CD4-positive, alpha-beta T cell treated with Interleukin-10 for 1 hour (primary cell): ENCODE results near the gene KAT2A.
"Not testable (repeated sequence)": the region's sequence is repeated elsewhere in the genome, so short reads cannot be mapped to it uniquely, and the experiment has no call there.

Experiments used
- DNase-seq: peaks from one replicate; pipeline ENCODE4 v3.0.0-alpha.2; 2020

KAT2A gene

DNA sequence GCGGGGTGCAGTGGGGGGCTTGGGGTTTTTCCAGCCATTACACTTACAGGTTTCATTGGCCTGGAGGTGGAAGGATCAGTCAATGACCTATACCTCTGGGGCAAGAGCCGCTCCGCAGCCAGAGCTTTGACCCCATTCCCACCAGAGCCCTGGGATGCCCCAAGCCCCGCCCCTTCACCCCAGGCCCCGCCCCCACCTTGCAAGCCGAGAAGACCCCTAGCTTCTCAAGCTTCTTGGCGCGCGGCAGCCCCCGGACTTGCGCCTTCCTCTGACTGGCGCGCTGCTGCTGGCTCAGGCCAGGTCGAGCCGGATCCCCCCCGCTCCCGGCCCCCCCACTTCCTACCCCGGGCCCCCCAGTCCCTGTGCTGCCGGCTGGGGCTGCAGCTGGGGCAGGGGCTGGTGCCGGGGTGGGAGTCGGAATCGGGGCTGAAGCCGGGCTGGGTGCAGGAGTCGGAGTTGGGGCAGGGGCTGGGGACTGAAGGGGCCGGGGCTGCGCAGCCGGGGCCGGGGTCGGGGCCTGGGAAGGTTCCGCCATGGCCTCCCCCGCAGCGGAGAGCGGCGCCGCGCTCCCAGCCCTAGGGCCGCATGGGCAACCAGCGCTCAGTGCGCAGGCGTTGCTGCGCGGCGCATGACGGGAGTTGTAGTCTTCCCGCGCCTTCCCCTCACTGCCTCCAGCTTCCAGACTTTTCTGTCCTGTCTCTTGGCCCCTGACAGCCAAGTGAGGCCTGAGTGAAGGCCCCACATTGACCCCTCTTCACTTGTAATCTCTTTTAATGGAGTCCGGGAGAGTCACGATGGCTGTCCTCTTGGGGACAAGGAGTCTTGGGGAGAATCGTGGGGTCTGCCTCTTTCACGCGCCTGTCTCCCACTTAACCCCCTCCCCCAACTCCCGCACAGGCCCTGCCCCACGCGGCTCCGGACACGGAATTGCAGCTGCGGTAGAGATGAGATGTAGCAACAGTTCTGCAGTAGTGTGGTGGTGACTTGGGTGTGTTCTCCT is at the start of gene KAT2A:
Gene KAT2A (minus strand): TSS at position 598 of the 1,000 bp plus-strand sequence. CDS start 63 bp downstream, at position 535.
- DNase-seq, result peak; percentile 79

DNA sequence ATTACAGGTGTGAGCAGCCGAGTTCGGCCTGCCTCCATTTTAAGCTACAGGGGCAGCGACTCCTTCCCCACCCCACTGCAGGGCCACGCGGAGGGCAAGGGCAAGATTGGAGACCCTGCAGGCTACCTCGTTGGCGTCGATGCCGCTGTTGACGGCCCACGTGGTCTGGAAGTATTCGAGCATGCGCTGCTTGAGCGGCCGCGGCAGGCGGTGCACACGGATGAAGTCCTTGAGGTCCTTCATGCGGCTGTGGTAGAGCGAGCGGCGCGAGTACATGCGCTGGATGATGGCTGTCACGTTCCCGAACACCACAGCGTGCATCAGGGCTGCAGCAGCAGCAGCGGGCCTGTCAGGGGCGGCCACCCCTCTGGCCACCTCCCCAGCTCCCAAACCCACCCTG is 48.2 kb upstream of the KAT2A start:
- no peak for DNase-seq

DNA sequence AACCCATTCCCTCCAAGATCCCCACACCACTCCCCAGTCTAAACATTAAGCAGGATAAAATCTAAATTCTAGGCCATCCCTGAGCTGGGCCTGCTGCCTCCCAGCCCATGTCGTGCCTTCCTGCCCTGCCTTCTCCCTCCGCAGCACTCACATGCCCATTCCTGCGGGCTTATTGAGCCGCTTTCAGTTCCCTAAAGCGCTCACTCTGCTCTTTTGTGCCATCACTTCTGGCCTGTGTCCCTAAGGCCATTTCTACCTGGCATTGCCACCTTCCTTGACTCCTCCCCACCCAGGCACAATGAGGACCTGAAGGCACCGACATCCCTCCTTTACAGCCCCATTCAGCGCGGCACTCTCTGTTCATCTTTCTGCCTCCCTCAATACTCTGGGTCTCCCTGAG is 46.6 kb upstream of the KAT2A start:
- no peak for DNase-seq

DNA sequence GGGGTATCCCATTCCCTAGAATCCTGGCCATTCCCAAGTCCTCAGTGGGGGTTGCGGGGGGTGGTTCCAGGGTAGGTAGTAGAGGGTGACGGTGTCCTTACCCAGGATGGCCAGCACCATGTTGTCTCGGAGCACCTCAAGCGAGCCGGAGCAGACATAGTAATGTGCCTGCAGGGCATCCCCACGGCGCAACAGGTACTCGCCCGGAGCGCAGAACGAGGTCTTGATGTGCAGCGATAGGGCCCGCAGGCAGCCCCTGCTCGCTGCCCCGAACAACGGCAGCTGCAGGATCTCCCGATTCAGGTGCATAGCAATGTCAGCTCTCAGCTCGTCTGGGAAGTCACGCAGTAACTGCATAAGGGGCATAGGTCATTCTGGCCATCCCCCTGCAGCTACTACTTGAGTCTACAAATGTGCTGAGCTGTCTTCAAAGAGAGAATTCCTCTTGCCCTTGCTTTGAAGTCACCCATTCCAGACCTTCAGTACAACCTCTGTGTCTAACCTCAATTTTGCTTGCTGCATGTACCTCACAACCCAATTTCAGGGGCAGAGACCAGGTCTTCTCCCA is 45.1 kb upstream of the KAT2A start:
- no peak for DNase-seq

DNA sequence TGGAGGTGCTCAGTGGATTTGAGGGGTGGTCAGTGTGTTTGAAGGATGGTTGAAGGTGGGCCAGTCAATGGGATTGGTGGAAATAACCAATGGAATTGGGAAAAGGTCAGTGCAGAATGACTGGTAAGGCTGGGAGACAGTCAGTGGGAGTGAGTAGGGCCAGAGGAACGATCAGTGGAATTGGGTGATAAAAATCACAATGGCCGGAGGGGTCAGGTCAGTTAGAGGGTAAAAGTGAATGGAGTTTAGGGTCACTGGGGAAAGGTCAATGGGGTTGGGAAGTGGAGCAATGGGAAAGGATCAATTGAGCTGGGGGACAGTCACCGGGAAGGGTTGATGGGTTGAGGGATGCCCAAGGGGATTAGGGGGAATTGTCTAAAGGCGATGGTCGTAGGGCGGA is 44.6 kb upstream of the KAT2A start:
- DNase-seq, result no peak

DNA sequence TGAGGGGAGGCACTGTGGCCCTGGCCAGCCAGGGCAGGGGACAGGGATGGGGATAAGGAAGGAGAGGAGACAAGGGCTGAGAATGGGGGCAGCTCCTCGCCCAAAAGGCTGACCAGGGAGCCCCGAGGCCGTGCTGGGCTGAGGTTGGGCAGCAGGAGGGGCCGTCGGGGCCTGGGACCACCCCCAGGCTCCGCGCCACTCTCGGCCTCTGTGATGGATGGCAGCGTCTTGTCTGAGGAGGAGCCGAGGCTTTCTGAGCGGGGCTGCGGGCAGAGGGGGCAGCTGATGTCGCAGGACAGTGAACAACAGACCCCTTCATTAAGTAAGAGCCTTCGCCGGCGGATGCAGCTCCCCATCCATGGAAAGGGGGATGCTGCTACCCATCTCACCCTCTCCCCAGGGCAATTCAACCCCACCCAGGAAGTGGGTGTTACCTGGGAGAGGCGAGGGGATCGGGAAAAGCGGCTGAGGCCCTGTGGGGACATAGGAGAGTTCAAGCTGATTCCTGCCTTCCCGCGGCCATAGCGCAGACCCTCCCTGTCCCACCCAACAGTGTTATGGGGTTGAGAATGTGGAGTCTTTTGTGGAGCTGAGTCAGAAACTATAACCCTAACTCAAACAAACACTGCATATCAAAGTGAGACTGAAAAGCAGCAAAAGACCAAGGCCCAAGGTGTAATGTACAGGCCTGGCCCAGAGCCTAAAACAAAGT is 42.7 kb upstream of the KAT2A start:
- no peak for DNase-seq

DNA sequence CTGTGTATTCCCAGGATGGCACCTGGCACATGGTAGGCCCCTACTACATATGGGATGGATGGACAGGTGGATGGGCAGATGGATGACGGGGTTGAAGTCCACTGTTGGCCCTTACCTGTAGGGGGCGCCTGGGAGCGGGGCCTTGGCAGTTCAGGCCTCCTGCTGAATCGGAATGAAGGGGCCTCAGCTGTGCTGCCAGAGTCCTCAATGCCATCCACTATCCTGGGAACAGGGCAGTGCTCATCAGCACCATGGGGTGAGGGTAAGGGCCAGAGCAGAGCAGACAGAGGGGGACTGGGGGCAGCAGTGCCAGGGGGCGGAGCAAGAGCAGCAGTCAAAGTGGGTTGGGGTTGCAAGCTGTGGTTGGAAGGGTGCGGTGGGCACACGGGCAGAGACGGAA is 41.9 kb upstream of the KAT2A start:
- peak; percentile 33 for DNase-seq

DNA sequence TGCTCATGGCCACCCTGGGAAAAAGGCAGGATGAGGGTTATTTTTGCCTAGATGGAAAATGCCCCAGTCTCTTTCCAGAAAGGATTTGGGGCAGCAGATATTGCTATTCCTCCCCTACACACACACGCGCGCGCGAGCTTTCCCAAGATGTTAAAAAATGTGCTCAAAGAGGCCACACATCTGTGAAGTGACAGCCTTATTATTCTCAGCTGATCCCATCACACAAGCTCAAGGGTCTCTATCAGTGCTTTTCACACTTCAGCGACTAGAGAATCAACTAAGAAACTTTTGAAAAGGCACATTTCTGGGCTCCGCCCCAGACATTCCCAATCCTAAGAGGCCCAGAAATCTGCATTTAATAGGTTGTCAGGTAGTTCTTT is 39.4 kb upstream of the KAT2A start:
- DNase-seq, result no peak

DNA sequence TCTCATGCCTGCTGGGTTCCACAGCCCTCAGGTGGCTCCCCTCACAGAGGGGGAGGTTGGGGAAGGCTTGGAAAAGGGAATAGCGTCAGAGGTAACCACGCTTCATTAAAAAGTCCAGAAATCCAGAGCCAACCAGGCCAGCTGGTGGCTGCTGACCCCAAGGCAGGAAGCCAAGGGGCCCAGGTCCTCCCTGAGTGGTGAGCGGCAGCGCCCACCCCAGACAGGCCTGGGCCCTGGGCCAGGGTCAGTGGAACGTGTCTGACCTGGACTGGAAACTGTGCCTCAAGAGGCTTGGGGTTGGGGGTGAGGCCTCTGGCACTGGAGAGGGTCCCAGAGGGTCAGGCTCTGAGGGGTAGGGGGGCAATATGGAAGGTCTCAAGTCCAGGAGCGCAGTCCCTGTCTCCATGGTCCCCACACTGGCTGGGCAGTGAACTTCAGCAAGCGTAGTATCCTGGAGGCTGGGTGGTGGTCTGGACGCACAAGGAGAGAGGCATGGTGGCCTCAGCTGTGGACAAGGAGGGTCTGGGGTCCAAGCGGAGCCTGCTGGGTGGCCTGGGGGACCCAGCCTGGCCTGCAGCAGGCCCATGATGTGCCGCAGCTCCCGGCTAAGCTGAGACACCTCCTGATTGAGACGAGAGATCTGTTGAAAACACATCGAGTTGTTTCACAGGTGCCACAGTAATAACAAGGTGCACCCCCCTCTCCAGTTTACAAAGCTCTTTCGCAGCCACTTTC is 38.8 kb upstream of the KAT2A start:
- DNase-seq, result no peak

DNA sequence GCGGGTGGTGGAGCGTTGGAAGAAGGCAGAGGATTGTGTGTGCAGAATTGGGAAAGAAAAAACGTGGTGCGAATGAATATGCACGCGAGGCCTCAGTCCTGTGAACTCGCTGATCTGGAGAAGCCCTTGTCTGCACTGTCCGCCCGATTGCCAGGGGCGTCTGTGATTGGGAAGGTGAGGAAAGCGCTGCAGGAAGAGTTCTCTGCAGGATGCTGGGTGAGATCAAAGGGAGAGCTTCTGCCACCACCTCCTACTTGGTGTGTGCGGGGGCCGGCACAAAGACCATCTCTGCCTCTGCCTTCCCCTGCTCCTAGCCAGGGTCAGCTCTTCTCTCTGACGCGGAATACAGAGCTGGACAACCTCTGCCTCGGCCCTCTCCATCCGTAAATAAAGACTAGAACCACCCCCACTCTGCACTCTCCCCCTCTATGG is 34.5 kb upstream of the KAT2A start:
- no peak for DNase-seq

DNA sequence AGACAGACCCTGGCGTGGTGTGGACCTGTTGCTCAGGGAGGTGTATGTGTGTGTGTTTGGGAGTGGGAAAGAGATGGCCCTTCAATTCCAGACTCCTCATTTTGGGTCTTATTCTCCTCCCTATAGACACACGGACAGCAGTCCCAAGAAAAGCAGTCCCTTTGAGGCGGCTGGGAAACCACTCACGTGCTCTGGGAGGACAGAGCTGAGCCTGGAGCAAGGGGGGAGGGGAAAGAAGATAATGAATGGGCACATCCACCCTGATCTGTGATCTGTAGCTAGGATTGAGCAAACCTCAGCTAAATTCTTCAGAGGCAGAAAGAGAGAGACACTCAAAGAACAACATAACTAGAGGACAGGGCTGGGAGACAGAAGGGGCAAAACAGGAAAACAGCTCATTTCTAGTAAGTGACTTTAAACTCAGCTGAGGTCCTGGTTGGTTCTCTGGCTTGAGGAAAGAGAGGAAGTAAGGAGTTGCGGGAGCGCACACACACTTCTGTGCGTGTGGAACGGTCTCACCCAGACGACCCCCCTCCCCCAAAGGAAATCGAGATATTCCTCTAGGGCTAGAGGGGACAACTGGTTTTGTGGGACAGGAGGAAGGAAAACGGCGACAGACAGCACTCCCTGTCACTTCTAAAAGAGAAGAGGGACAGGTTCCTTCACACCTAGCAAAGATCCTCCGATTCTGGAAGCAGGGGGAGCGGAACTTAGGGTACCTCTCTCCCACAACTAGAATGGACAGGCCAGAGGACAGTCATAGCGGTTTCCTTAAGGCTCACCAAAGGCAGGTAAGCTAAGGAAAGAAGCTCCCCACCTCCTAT is 33.0 kb upstream of the KAT2A start:
- peak; percentile 30 for DNase-seq

DNA sequence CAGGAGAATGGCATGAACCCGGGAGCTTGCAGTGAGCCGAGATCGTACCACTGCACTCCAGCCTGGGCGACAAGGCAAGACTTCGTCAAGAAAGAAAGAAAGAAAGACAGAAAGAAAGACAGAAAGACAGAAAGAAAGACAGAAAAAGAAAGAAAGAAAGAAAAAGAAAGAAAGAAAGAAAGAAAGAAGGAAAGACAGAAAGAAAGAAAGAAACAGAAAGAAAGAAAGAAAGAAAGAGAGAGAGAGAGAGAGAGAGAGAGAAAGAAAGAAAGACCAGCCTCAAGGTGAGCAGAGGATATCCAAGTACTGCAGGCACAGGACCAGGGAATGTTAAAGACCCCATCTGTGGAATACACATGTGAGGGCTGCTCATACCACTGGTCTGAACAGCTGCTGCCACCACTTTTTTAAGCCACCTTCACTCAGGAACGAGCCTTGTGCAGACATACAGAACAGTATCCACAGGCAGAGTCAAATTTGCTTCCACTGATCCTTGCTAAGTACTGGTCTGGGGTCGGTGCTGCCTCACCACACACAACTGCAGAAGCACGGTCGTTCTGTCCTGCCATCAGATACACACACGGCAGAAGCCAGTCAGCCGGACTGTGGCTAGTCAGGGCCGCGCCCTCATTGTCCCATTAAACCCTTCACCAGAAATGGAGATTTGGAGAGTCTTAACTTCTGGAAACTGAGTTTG is 25.9 kb upstream of the KAT2A start:
- no peak for DNase-seq

DNA sequence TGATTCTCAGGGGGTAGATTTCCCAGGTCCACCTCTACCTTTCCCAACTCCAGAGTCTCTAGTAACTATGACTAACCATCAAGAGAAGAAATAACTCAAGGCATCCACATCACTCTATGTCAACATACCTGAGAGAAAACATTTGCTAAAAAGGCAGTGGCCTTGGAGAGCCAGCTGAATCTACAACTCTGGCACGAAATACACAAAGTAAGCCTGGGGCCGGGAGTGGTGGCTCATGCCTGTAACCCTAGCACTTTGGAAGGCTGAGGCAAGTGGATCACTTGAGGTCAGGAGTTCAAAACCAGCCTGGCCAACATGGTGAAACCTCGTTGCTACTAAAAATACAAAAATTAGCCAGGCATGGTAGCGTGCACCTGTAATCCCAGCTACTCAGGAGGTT is 22.0 kb upstream of the KAT2A start:
- DNase-seq, result not testable (repeated sequence)

DNA sequence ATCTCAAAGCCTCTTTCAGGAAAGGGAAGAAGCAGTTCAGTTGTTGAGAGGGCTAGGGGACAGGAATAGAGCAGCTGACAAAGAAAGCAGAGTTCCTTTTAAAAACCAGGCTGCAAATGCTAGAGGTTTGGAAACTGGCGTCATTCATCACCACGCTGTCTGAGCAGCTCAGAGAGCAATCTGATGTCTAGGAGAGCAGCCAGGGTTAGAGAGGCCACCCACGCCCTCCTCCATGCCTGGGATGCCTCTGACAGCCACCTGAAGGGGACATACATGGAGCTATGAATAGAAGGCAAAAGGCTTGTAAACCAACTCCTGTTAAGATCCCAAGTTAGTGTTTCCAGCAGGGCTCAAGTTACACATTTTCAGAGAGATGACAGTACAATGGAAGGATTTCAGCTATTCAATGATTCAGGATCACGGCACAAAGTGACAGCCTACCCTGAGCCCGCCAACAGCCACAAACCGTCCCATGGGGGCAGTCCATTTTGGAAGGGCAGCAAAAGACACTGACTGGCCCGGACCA is 21.3 kb upstream of the KAT2A start:
- DNase-seq, result no peak

DNA sequence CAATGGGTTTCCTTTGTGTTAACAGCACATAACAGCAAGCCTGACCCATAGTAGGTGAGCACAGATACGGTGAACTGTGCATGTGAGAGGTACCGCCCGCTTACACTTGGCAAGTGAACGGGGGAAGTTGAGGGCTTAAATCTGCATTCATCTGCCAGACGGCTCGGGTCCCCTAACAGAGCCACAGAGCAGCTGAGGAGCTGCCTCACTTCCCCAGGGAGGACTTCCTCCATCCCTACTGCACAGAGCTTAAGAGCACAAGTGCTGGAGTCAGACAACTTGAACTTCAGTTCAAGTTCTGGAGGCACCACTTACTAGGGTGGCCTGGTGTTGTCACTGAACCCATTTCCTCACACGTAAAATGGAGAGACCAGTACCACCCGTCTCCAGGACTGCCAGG is 20.2 kb upstream of the KAT2A start:
- no peak for DNase-seq

DNA sequence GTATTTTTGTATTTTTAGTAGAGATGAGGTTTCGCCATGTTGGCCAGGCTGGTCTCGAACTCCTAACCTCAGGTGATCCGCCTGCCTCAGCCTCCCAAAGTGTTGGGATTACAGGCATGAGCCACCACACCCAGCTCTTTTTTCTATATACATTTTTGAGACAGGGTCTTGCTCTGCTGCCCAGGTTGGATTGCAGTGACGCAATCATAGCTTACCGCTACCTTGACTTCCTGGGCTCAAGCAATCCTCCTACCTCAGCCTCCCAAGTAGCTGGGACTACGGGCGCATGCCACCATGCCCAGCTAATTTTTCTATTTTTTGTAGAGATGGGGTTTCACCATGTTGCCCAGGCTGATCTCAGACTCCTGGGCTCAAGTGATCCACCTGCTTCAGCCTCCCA is 19.5 kb upstream of the KAT2A start:
- not testable (repeated sequence) for DNase-seq

DNA sequence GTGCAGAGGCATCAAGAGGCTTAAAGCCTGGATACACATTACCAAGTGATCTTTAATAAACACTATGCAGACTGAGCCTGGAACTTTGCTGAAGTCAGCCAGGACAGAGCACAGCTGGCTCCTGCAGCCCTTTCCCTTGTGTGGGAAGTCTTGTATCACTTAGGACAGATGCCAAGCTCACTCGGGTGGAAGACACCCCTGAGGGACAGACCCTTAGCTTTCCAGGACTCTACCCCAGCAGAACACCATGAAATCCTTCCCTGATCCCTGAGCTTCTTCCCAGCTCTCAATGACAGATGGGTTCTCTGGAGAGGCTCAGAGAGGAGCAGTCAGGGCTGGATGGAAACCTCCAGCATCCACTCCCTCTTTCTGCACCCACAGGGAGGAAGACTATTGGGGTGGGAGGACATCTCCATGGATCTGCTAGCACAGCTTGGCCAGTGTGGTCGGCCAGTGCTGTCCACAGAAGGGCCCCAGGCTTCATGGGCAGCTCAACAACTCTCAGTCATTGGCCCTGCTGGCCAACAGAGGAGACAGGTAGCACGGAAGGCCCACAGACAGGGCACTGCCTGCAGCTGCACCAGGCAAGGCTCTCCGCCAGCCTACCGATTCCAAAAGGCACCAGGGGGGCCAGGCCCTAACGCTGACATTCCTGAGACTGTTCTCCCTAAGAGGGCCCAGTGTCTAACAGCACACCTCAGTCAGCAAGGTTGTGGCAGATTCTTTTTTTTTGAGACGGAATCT is 17.8 kb upstream of the KAT2A start:
- no peak for DNase-seq

DNA sequence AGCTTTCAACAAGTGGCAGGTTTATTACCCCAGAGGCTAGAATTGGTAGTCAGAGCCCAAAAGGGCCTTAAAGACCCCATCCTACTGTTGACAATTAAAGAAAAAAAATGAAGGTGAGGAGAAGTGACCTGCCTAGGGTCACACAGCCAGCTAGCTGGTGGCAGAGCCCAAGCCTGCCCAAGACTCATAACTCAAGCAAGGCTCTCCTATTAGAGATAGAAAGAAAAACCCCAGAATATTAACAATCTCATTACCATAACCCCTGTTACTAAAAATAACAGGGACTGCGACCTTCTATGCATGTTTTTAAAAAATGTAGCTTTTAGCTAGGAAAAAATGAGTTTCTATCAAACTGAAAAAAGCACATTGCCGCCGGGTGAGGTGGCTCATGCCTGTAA is 15.5 kb upstream of the KAT2A start:
- DNase-seq, result no peak

DNA sequence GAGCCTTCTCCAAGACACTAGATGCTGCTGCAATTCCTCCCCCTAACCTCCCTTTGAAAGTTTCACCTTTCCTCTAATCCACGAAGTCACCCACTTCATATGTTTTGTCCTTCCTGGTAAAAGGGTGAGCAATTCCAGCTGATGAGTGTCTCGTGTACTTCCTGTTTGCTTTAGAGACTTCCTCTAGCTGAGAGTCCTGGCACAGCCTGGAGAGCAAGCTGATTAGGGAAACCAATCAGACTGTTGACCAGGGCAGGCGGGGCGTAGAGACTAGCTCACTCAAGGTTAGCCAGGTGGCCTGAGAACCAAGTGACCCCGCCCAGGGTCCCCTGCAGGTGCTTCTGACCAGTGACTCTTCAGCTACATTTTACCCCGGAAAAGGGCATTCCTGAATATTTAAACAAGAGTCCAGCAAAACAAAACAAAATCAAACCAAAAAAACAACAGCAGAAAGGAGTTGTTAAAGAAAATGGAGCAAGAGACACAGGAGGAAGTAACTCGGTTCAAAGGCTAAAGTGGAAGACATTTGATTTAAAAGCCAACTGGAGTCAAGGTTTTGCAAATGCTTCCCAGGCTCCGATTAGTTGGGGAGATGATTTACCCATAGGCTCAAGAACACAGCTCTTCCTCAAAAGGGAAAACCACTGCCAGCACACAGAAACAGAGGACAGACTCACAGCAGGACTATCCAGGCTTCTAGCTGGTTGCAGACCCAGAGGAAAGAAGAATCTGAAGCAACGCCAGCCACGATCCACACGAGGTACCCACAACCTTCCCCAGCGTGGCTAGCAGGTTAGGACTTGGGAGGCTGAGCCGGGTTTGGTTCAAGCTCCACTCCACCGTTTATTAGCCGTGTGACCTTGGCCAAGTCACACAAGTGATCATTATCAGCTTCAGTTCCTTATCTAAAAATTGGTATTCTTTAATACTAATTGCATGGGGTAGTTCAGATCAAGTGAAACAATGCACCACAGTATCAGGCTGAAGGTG is 14.8 kb upstream of the KAT2A start:
- no peak for DNase-seq
